CD4-positive, alpha-beta T cell (primary cell): ENCODE data around the gene CENPQ. TPM values are rescaled to one million over a fixed set of nuclear protein-coding genes. Genes with fewer than 3 reads are reported as not detected.

Experiments used
- ATAC-seq: fragments of 200-7000 bp; cut with Tn5 transposase; one replicate; pipeline ENCODE4 v1.10.0; 2022; ENCODE audit warnings: mild to moderate bottlenecking; ENCODE audit not compliant: poor library complexity
- CTCF ChIA-PET: fragments of 350-600 bp; sonication (Branson Sonifier 250); formaldehyde crosslinking; loops from one replicate; lab custom pipeline; 2021; ENCODE audit warnings: antibody characterized with exemption, inconsistent platforms; lab: Charles Lee
- POLR2A ChIA-PET: fragments of 350-600 bp; sonication (Branson Sonifier 250); formaldehyde crosslinking; loops from one replicate; lab custom pipeline; 2021; ENCODE audit warnings: antibody characterized with exemption, inconsistent platforms; lab: Charles Lee
- DNase-seq, 14 experiments: peaks; one replicate each; pipeline ENCODE4 v3.0.0-alpha.2; 2013 to 2020; ENCODE audit warnings: mixed read lengths in 2 of 14
- H3K27ac ChIP-seq, 2 donors: one replicate each; pipeline versions ENCODE4 v1.5.1 to v1.7.0; 2013; ENCODE audit warnings: low read length in 2 of 2, low read depth in 1 of 2, mild to moderate bottlenecking in 1 of 2
- H3K27me3 ChIP-seq, 2 experiments: 1 replicate in 1 of 2; 2 replicates in 1 of 2; pipeline versions ENCODE4 v1.6.1 to v1.7.0; 2013; ENCODE audit warnings: low read length in 2 of 2, control low read depth in 1 of 2, mild to moderate bottlenecking in 1 of 2, moderate library complexity in 1 of 2; ENCODE audit not compliant: insufficient read depth in 2 of 2, control insufficient read depth in 1 of 2
- H3K36me3 ChIP-seq: one replicate; pipeline ENCODE4 v1.6.1; 2013; ENCODE audit warnings: low read length, control low read depth; ENCODE audit not compliant: insufficient read depth
- H3K4me1 ChIP-seq: one replicate; pipeline ENCODE4 v1.6.1; 2013; ENCODE audit warnings: low read length, control low read depth; ENCODE audit not compliant: insufficient read depth
- H3K4me3 ChIP-seq: one replicate; pipeline ENCODE4 v1.5.1; 2013; ENCODE audit warnings: mild to moderate bottlenecking, low read length, moderate library complexity
- H3K9me3 ChIP-seq, 2 experiments: 1 replicate in 1 of 2; 2 replicates in 1 of 2; pipeline versions ENCODE4 v1.6.1 to v1.7.0; 2013; ENCODE audit warnings: low read length in 2 of 2, mild to moderate bottlenecking in 2 of 2, control low read depth in 1 of 2, moderate library complexity in 1 of 2; ENCODE audit not compliant: control insufficient read depth in 1 of 2, insufficient read depth in 1 of 2
- H3K27ac Mint-ChIP-seq: one replicate; pipeline ENCODE4 v1.8.0; 2020; ENCODE audit warnings: mixed read lengths
- H3K27me3 Mint-ChIP-seq: one replicate; pipeline ENCODE4 v1.8.0; 2021; ENCODE audit warnings: mixed read lengths
- H3K36me3 Mint-ChIP-seq: one replicate; pipeline ENCODE4 v1.8.0; 2021; ENCODE audit warnings: low read depth, mixed read lengths
- H3K4me1 Mint-ChIP-seq: one replicate; pipeline ENCODE4 v1.8.0; 2021; ENCODE audit warnings: low read depth, mixed read lengths
- H3K4me3 Mint-ChIP-seq: one replicate; pipeline ENCODE4 v1.8.0; 2020; ENCODE audit warnings: mild to moderate bottlenecking, mixed read lengths
- H3K9me3 Mint-ChIP-seq: one replicate; pipeline ENCODE4 v1.8.0; 2020; ENCODE audit warnings: mixed read lengths
- intact Hi-C, 2 experiments: fragments of 100-400 bp; cut with DNase I in 1 of 2; cut with micrococcal nuclease in 1 of 2; formaldehyde crosslinking; loops; one replicate each; pipeline versions ENCODE4 v1.15.1 to v1.9.0; 2023 to 2025; cut with DNase I, micrococcal nuclease
- total RNA-seq, 174 experiments: library from RNA in 2 of 174; stranded (reverse) in 2 of 174; gene quantifications; one replicate each; pipeline ENCODE4 v1.2.3 and lab custom pipeline; 2021 to 2026
- TF ChIP-seq, protein P1 (sequence below): fragments of 200-600 bp; IDR thresholded peaks from one replicate; pipeline ENCODE4 v1.8.0; 2022; ENCODE audit warnings: antibody characterized with exemption, mild to moderate bottlenecking

Gene CENPQ
- total RNA-seq, 2 experiments from 2014 or later = 0.14 to 0.30 TPM

DNA sequence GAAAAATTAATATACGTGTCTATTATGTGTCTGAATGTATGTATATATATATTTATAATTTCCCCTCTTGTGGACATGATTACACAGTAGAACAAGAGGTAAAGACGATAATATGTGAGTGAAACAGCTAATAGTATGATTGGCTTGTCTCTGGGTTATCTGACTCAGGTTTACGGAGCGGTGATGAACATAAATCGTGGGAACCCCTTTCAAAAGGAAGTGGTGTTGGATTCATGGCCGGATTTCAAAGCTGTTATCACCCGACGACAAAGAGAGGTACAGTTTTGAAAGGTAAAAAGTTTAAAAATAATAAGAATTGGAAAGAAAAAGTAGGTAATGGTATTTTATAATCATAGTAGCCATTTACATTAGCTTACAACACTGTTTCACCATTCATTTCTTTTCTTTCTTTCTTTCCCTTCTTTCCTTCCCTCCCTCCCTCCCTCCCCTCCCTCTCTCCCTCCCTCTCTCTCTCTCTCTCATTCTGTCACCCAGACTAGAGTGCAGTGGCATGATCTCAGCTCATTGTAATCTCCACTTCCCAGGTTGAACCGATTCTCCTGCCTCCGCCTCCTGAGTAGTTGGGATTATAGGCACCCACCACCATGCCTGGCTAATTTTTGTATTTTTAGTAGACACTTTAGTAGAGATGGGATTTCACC, 52.4 kb downstream of the CENPQ start:
- Mint-ChIP-seq H3K4me3 (no peak overlapping the region), H3K27me3 (peaks cover 25% of the 10 kb centered on the region), H3K36me3 (no peaks in the 10 kb centered on the region), H3K4me1 (no peaks in the 10 kb centered on the region), H3K27ac (no peak overlapping the region), H3K9me3 (no peaks in the 10 kb centered on the region)
- ChIA-PET POLR2A (no interaction called here), CTCF (no interaction called here)
- Histone ChIP-seq H3K36me3 (no peaks in the 10 kb centered on the region), H3K4me1 (no peaks in the 10 kb centered on the region), H3K4me3 (no peak overlapping the region), H3K27me3 (no peaks in the 10 kb centered on the region), H3K9me3 (no peaks in the 10 kb centered on the region), H3K27ac (no peak overlapping the region)
- no peak for ATAC-seq
- TF ChIP-seq, protein P1, sequence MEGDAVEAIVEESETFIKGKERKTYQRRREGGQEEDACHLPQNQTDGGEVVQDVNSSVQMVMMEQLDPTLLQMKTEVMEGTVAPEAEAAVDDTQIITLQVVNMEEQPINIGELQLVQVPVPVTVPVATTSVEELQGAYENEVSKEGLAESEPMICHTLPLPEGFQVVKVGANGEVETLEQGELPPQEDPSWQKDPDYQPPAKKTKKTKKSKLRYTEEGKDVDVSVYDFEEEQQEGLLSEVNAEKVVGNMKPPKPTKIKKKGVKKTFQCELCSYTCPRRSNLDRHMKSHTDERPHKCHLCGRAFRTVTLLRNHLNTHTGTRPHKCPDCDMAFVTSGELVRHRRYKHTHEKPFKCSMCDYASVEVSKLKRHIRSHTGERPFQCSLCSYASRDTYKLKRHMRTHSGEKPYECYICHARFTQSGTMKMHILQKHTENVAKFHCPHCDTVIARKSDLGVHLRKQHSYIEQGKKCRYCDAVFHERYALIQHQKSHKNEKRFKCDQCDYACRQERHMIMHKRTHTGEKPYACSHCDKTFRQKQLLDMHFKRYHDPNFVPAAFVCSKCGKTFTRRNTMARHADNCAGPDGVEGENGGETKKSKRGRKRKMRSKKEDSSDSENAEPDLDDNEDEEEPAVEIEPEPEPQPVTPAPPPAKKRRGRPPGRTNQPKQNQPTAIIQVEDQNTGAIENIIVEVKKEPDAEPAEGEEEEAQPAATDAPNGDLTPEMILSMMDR = no peak
- no peak for DNase-seq
- intact Hi-C loops = no loop called here

DNA sequence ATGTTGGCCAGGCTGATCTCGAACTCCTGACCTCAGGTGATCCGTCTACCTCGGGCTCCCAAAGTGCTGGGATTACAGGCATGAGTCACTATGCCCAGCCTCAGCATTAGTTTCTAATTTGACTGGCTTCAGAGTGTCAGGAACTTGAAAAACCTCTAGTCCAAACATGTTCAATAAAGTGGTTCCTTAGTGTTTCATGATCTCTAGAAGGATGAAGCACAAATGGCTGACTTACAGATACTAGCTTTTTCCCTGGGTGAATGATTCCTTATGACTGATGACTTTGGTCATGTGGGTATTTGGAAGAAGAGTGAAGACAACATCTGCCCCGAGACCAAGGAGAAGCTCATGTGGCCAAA, 53.0 kb downstream of the CENPQ start:
- Histone ChIP-seq H3K4me1 (no peaks in the 10 kb centered on the region), H3K36me3 (no peaks in the 10 kb centered on the region), H3K27ac (no peak overlapping the region), H3K27me3 (no peaks in the 10 kb centered on the region), H3K4me3 (no peak overlapping the region), H3K9me3 (no peaks in the 10 kb centered on the region)
- intact Hi-C loops = no loop called here
- H3K27ac Mint-ChIP-seq = no peak overlapping the region
- TF ChIP-seq, protein P1 = no peak
- no peaks in the 10 kb centered on the region for H3K36me3 Mint-ChIP-seq
- H3K9me3 Mint-ChIP-seq = no peaks in the 10 kb centered on the region
- CTCF ChIA-PET = no interaction called here
- H3K4me3 Mint-ChIP-seq = no peak overlapping the region
- POLR2A ChIA-PET = no interaction called here
- ATAC-seq = no peak
- H3K4me1 Mint-ChIP-seq = no peaks in the 10 kb centered on the region
- H3K27me3 Mint-ChIP-seq = peaks cover 25% of the 10 kb centered on the region
- DNase-seq = no peak

DNA sequence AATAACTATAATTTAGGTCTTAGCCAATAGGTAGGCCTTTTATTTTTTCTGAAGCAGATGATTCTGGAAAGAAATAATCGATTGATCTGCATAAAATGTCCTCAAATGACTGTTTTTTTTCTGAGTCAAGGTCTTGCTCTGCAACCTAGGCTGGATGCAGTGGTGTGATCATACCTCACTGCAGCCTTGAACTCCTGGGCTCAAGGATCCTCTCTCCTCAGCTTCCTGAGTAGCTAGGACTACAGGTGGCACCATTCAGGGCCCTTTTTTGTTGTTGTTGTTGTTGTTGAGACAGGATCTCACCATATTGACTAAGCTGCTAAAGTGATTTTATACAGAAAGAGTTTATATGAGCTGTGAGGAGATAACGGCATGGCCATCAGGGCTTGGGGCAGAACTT, 54.7 kb downstream of the CENPQ start:
- H3K36me3 ChIP-seq = no peaks in the 10 kb centered on the region
- no peak overlapping the region for H3K27ac ChIP-seq
- ATAC-seq (no peak), DNase-seq (no peak)
- ChIA-PET CTCF (no interaction called here), POLR2A (no interaction called here)
- Mint-ChIP-seq H3K9me3 (no peaks in the 10 kb centered on the region), H3K27ac (no peak overlapping the region), H3K4me1 (no peaks in the 10 kb centered on the region), H3K36me3 (no peaks in the 10 kb centered on the region), H3K4me3 (no peak overlapping the region), H3K27me3 (peaks cover 18% of the 10 kb centered on the region)
- H3K4me1 ChIP-seq = no peaks in the 10 kb centered on the region
- no peaks in the 10 kb centered on the region for H3K9me3 ChIP-seq
- no peak overlapping the region for H3K4me3 ChIP-seq
- TF ChIP-seq, protein P1 = no peak
- no peaks in the 10 kb centered on the region for H3K27me3 ChIP-seq
- intact Hi-C loops = no loop called here
